ENCODE data around the gene IL2.

DNA sequence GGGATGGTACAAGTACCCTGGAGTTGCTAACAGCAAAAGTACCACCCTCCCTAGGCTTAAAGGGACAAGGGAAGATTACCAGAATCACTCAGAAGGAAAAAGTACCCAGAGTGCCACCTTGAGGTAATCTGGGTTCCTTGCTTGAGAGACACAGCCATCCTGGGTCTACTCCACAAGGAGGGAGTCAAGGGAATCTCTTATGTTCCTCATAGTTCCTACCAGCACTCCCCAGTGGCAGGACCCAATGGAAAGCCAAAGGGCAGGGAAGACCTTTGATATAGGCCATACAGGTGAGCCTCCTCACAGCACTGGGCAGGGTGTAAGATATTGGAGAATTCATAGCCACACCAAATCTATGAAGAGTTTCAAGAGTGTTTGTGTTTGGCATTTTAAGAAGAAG lies 5.7 kb downstream of the IL2 start:
- no peak for TF ChIP-seq YY1 (IDR thresholded peaks at IDR 0.05; ENCODE audit: insufficient read depth, insufficient read length)
- no peak for TF ChIP-seq ZNF274 (IDR thresholded peaks at IDR 0.05; ENCODE audit: low read depth, low read length)
- TF ChIP-seq SUZ12 (IDR thresholded peaks at IDR 0.05; ENCODE audit: extremely low read depth, insufficient read depth, insufficient read length): no peak

Measured in NT2/D1 (cell line).